HepG2 (cell line): ENCODE data around the gene VSIR.

ENCODE experiments used
- MATR3 ChIP-seq: sonication (generic); formaldehyde crosslinking; IDR thresholded peaks from 2 replicates; pipeline ENCODE4 v1.4.0; 2020; ENCODE audit warnings: missing genetic modification reagents
- TF ChIP-seq, protein P1 (sequence below): sonication (generic); formaldehyde crosslinking; IDR thresholded peaks from 2 replicates; pipeline ENCODE4 v1.5.0; 2020; ENCODE audit warnings: mild to moderate bottlenecking, missing genetic modification reagents, moderate library complexity

- TF ChIP-seq, protein P1, sequence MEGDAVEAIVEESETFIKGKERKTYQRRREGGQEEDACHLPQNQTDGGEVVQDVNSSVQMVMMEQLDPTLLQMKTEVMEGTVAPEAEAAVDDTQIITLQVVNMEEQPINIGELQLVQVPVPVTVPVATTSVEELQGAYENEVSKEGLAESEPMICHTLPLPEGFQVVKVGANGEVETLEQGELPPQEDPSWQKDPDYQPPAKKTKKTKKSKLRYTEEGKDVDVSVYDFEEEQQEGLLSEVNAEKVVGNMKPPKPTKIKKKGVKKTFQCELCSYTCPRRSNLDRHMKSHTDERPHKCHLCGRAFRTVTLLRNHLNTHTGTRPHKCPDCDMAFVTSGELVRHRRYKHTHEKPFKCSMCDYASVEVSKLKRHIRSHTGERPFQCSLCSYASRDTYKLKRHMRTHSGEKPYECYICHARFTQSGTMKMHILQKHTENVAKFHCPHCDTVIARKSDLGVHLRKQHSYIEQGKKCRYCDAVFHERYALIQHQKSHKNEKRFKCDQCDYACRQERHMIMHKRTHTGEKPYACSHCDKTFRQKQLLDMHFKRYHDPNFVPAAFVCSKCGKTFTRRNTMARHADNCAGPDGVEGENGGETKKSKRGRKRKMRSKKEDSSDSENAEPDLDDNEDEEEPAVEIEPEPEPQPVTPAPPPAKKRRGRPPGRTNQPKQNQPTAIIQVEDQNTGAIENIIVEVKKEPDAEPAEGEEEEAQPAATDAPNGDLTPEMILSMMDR (CRISPR knock-in tag) = no peak
- TF ChIP-seq MATR3 (CRISPR knock-in tag) = no peak
Measured at GRCh38 chr10:71795248-71795647, 21.9 kb upstream of the VSIR start.
